HG03060 (cell line): Measurements from ENCODE around the gene NT5DC1.

Experiments
- ATAC-seq: cut with Tn5 transposase; IDR thresholded peaks from one replicate; pipeline ENCODE4 v1.9.1; 2021; ENCODE audit warnings: low read depth, moderate number of reproducible peaks; ENCODE audit not compliant: unreplicated experiment

The NT5DC1 gene

DNA sequence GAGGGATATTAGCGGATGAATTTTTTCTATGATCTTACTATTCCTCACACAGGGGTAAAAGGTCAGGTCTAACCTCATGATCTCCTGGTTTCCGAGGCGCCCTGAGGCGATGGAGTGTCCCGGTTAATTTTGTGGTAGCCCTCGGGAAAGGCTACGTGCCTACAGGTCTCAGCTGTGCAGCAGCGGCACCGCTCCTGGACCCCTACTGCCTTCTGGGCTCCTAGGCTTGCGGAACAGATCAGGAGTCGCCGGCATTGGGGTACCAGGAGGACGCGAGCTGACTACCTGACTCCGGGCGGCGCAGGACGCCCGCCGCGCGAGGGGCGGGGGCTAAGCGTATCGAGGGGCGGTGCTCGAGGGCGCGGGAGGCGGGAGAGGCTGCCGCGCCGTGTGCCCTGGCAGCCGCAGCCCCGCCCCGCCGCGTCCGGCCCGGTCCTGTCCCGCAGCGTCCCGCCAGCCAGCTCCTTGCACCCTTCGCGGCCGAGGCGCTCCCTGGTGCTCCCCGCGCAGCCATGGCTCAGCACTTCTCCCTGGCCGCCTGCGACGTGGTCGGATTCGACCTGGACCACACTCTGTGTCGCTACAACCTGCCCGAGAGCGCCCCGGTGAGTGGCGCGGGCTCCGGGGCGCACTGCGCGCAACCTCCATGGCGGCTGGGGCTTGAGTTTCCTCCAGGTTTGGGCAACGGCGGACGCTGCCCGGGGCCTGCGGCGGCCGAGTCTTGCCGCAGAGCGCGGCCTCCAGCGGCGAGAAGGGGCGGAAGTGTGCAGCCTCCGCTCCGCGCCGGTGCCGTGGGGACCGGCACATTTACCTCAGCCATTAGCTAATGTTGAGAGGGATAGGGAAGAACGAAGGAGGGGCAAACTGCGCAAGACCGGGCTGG lies at the start of gene NT5DC1:
Gene NT5DC1 (plus strand): TSS at position 435 of the 883 bp plus-strand sequence. CDS start 78 bp downstream, at position 513.
- peak; percentile 63 for ATAC-seq

DNA sequence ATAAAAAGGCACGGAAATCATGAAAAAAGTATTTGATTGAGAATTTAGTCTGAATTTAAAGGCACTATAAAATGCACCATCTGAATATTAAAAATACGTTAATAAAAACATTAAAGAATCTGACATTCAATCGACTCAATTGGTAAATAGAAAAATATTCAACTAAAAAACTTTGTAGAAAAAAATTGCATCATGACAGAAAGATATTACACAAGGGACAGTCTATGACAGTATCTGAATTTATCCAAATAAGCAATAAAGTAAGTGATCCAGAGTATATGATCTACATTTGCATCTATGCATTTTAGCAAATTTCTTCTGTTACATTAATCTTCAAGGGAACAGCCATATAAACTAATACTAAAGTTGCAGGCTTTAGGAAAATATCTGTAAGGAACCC lies 49.4 kb upstream of the NT5DC1 start:
- ATAC-seq: no peak

DNA sequence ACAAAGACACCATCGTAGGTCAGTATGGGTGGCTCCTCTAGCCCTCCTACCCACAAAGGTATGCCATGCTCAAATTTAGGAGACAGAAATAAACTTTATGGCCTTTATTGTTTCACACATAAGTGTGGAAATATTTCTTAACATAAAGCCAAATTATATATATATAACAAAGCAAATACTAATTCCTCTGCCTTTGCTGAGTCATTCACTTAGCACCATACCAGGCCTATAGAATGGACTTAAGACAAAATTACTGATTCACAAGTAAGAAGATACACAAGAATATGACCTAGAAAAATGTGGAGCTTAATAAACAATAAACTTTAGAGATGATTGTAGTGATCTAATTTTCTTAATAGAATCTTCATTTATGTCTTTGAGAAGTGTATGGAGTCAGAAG lies 45.1 kb upstream of the NT5DC1 start:
- ATAC-seq: no peak

DNA sequence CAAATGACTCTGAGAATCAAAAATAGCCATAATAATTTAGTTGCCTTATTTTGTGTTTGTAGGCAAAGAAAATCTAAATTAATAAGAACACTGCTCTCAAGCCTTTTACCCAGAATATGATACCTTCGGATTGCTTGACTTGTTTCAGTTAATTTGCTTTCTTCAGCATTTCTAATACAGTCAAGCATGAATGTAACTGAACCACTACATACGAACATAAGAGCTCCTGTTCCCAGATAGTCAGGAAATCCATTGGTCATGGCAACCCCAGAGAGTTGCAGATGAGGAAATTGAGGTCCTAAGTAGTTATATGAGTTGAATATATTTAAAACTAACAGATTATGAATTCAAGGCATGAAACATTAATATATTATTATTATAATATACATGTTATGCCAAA lies 42.9 kb upstream of the NT5DC1 start:
- ATAC-seq: no peak

DNA sequence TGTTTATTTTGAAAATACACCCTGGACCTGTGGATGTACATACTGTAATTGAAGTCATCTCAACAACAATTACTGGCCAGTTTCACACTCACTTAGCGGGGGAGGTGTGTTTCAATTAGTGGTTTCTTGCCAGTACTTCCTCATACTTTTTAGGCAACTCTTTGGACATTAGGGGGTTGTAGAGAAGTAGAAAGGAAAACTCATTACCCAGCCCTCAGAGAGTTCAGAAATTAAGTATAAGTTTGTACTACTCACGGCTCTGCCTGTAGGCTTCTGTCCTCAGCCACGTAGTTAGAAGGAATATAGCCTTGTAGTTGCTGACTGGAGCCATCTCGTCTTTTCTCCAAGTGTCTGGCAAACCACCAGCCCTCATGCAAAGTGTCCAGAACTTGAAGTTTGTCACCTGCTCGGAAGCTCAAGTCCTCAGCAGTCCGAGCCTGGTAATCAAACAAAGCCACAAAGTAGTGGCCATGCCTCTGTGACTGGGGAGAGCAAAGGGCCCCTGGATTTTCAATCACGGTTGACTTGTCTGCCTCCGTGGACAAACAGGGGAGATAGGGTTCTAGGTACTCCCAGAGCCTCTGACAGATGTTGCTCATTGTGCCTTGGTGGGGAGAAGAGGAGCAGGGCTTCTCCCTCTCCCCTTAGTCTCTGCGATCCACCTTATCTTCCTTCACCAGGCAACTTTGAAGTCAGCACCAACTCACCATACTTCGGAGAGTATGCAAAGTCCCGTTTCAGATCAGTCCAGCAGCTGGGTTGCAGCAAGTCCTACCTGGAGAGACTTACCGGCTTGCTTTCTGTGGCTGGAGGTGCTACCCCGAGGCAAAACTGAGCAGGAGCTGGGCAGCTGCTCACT lies 40.7 kb upstream of the NT5DC1 start:
- peak; percentile 61 for ATAC-seq

DNA sequence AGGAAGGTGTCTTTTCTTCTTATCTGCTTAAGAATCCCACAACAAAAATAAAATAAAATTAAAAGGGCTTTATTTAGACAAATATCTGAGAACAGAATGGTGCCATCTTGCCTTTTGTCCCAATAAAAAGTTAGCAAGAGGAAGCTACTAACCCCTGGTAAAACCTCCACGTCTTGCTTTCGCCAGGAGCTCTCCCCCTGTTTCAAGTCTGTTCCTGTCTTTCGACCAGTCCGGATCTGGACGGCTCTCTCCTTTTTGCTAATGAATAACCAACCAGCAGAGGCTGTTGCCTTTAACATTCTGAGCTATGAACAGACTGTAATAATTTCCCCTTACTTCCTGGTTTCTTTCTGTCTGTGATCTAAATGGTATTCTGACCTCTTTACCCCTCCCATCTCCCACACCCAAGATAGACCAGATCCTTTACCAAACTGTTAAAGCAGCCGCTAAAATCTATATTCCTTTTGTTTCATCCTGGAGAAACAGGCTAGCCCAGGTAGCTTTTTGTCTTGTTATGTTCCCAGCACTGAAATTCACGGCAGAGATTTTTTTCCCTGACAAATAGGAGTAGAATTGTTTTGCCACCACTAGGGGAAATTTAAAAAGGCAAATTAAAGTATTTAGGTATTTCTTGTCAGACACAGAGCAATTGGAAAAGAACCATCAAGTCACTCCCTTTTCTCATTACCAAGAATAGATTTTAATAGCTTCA lies 39.9 kb upstream of the NT5DC1 start, which contains the start of gene FRK:
Gene FRK (minus strand): TSS at position 320 of the 712 bp plus-strand sequence. CDS start 580 bp downstream, outside the sequence.
- ATAC-seq: peak; percentile 63

DNA sequence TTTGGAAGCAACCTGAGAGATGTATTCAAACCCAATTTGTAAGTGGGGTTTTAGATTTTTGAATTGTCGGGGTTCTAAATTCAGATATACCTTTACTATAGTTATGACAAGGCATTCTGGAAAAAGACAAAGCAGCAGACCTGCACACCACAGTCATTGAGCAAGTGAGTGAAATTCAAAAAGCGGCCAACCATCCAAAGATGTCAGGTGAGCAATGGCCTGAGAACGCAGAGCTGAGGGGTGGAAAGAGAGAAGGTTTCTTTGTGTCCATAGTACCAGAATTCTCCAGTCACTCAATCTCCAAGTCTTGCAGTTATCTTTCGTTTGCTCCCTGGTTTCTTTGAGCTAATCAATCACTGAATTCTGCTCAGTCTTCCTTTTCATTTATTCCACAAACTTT lies 38.2 kb upstream of the NT5DC1 start:
- no peak for ATAC-seq

DNA sequence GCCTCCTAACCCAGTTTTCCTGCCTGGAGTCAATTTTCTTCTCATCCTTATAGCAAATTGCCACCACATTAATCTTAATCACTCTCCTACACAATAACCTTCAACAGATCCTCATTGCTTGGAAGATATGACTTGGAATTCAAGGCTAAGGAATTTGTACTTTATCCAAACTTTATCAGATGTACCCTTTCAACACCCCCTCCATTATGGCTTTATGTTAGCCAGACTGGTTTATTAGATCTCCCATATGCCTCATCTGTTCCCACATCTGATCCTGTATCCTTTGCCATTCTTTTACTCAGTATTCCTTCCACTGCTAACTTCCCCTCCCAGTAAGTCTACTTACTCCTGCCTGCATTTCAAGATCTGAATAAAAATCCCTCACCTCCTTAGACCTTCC lies 36.0 kb upstream of the NT5DC1 start:
- no peak for ATAC-seq

DNA sequence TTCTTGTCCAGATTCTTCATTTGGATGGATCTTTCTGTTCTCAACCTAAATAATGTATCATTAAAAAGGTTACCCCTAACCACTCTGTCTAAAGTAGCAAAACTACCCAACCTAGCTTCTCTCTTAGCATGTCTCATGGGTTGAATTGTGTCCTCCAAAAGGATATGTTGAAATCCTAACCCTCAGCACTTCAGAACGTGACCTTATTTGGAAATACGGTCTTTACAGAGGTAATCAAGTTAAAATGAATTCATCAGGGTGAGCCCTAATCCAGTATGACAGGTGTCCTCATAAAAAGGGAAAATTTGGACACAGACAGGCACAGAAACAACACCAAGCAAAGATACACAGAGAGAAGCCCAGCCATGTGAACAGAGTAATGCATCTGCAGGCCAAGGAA lies 33.9 kb upstream of the NT5DC1 start:
- no peak for ATAC-seq

DNA sequence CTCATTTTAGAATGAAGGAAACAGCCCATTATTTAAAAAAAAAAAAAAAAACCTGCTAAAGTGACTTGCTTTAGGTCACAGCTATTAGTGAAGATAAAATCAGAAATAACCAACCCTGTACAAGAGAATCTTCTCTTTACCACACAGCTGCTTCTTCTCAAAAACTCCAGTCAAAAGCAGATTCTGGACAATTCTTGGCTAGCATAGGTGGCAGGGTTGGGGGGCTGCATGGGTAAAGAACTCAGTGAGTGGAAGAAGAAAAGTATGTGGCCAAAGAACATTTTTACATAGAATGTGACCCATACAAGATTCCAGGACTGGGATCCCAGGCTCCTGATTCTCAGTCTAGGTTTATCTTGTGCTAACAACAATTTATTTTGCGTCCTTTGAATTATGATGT lies 30.6 kb upstream of the NT5DC1 start:
- no peak for ATAC-seq

DNA sequence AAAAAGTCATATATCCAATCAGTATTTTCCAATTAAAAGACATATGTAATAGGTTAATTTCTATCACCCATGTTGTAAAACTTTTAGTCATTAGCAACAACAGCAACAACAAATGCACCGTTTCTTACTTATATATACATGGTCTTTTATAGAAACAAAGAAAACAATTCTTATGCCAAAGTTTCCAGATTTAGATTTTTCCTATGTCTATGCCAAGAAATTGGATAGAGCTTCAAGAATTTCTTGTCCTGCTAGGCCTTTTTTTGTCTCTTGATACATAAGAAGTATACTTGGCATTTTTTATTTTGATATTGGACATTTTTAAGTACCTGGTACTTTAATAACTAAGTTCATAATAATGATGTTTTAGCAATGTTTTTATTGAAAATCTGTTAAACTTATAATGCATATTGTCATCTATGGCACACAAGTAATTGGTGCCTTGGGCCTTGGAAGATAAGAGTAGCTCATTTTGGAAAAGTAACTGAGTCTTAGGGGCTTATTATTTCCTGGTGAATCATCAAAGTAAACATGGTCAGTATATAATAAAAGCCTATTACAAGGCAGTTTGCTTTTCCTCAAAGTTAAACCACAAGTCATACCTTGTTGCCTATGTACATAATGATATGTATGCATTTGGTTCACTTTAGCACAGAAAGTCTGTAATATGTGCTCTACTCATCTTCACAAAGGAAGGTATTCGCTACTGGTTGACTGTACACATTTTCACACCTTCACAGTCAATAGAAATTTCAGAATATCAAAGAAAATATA lies 29.9 kb upstream of the NT5DC1 start:
- ATAC-seq: no peak

DNA sequence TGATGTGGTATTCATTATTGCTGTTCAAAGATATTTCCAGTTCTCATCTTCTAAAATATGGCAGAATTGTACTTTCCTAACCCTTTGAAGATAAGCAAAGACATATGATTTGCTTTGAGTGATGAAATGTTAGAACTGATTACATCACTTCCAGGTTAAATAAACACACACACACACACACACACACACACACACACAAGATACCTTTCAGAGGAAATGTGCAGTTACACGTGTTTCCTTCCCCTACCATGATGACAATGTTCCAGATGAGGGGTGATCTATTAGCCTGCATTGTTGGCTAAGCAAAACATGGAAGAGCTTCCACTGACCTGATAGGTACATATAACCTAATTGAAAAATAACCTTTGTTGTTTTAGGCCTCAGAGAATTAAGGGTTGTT lies 28.3 kb upstream of the NT5DC1 start:
- no peak for ATAC-seq

DNA sequence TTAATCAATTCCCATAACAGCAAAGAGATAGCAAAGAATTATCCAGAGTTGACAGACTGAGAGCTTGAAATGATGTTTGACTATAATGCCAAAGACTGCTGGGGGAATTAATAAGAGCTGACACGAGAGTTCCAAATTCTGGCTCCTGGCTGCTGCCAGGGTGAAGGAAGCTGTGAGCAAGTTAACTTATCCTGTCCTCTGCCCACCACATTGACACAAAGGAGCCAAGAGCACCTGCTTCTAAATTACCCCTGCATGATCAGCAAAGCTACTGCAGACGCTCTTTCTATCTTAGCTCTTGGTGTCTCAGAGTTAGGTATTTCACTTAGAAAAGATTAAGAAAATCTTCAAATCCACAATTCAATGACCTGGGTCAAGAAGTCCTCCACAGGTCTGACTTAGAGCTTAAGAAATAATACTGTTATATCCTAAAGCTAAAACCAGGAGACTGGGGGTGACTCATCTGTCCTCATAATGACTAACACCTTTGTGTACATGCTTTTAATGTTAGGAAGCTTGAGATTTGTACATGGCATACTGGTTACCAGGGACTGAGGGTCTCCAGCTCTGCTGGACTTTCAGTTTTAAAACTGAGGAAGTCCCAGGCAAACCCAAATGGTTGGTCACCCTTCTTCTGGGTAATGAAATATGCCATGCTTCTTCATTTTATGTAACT lies 26.8 kb upstream of the NT5DC1 start:
- no peak for ATAC-seq

DNA sequence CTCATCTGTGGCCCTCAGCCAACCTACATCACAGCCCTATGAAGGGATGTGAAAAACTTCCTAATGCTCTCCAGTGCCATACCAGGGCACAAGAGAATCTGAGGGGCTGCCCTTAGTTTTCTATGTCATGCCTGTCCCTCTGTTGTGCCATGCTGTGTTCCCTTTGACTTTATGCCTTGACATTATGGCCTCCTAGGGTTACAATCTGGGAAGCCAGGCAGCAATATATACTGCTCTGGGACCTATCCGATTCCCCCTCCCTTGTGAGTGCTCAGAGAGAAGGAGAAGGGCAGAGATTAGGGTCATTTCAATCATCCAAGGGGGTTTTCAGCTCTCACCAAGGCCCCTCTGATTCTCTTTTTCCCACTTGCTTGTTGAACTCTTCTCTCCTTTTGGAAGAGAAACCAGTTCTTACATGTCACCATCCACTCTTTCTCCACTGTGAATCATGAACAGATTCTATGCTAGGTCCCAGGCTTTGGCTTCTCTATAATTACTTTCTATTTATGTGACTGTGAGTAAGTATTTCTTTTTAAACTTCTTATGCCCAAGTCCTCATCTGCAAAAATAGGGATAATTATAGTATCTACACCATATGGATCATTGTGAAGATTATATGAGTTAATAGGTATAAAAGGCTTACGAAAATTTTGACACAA lies 25.8 kb upstream of the NT5DC1 start:
- no peak for ATAC-seq

DNA sequence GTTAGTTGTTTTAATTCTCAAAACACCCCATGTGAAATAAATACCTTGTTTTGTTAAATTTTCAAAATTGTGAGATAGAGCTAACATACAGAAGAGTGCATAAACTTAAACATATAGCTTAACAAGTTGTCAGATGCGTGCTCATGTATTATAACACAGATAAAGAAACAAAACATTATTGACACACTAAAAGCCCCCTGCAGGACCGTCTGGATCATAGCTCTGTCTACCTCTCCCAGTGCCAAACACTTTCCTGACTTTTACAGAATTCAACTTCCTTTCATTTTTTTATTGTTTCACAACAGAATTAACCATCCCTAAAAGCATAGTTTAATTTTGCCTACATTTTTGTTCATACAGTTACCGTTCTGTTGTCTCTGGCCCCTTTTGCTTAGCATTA lies 22.1 kb upstream of the NT5DC1 start:
- no peak for ATAC-seq

DNA sequence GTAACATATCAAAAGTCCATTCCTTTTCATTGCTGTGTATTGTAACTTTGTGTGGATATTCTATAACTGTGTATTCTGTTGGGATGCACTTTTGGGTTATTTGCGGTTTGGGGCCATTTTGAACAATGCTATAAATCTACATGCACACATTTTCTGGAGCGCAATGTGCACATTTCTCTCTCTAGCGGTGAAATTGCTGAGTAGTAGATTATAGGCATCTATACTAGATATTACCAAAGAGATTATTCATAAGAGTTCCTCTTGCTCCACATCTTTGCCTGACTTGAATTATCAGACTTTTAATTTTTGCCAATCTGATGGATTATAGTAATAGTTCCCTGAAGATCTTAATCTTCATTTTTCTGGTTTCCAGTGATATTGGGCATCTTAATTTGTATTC lies 21.7 kb upstream of the NT5DC1 start:
- ATAC-seq: no peak

DNA sequence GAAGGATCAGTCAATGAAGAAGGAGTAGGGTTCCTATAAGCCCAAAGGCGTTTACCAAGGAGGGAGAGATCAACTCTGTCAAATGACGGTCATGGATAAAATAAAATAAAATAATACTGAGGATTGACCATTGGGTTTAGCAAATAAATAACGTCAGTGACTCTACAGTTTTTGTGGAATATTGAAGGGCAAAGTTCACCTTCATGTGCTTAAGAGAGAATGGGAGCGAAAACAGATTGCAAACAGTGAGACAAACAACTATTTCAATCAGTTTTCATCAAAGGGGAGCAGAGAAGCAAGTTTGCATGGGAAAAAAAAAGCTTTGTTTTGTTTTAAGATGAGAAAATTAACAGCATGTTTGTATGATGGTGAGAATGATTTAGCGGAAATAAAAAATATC lies 17.6 kb upstream of the NT5DC1 start:
- no peak for ATAC-seq

DNA sequence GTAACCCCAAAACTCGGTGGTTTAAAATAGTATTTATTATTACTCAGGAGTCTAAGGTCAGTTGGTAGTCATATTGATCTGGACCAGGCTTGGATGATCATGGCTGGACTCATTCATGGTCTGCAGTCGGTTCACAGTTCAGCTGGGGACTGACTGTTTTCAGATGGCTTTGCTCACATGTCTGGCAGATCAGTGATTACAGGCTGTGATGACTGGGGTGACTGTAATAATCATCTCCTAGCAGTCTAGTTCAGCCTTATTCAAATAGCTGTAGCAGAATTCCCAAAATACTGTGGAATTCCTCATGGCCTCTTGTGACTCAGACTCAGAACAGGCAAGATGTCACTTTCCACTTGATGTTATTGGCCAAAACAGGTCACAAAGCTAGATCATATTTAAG lies 16.4 kb upstream of the NT5DC1 start:
- ATAC-seq: no peak

DNA sequence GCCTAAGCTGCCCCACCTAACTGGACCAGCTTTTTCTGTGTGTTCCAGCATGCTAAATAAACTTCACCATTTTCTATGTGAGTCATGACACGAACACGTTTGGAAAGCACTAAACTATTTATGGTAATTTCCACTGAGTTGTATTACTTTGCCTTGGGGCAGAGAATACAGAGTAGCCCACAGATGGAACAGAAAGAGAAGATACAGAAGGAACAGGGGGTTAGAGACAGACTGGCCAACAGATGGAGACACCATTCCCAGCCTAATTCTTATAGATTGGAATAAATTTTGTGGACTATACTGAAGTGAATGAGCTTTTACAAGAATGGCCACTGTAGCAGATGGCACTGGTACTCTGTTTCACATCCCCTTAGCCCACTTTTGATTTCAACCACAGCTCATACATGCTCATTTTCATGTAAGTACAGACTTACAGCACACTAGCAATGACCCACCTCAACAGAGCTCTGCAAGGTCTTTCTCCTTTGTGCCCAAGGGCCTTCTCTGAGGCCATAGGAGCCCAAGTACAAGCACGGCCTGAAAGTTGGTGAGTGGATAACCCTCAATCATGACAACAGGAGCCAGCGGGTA lies 13.1 kb upstream of the NT5DC1 start:
- ATAC-seq: peak; percentile 94
